Smooth muscle cell (in vitro differentiated cells): Measurements from ENCODE around the gene ATG13. TPM values are rescaled to one million over a fixed set of nuclear protein-coding genes. Genes with fewer than 3 reads are reported as not detected.
"Not testable (repeated sequence)": the region's sequence is repeated elsewhere in the genome, so short reads cannot be mapped to it uniquely, and the experiment has no call there.

Experiments
- DNase-seq: peaks from one replicate; lab custom pipeline; 2025; ENCODE audit not compliant: unreplicated experiment; lab: John Stamatoyannopoulos, UW
- H2AFZ ChIP-seq: fragments of 200-600 bp; sonication (generic); 2 replicates; pipeline ENCODE4 v1.6.0; 2016; ENCODE audit warnings: antibody characterized with exemption, low read depth, mild to moderate bottlenecking
- H3F3A ChIP-seq: fragments of 200-600 bp; sonication (generic); 2 replicates; pipeline ENCODE4 v1.6.0; 2017; ENCODE audit warnings: antibody characterized with exemption, low read depth
- H3K27ac ChIP-seq: fragments of 200-600 bp; sonication (generic); 2 replicates; pipeline ENCODE4 v1.5.1; 2016; ENCODE audit warnings: low read depth, mild to moderate bottlenecking
- H3K27me3 ChIP-seq: fragments of 200-600 bp; sonication (generic); 2 replicates; pipeline ENCODE4 v1.6.1; 2016; ENCODE audit warnings: low read depth, mild to moderate bottlenecking
- H3K36me3 ChIP-seq: fragments of 200-600 bp; sonication (generic); 2 replicates; pipeline ENCODE4 v1.5.1; 2016; ENCODE audit warnings: low read depth
- H3K4me1 ChIP-seq: fragments of 200-600 bp; sonication (generic); 2 replicates; pipeline ENCODE4 v1.5.1; 2016; ENCODE audit warnings: low read depth
- H3K4me2 ChIP-seq: fragments of 200-600 bp; sonication (generic); 2 replicates; pipeline ENCODE4 v1.6.0; 2016; ENCODE audit warnings: mild to moderate bottlenecking
- H3K4me3 ChIP-seq: fragments of 200-600 bp; sonication (generic); 2 replicates; pipeline ENCODE4 v1.5.1; 2016; ENCODE audit warnings: mild to moderate bottlenecking
- H3K79me2 ChIP-seq: fragments of 200-600 bp; sonication (generic); 2 replicates; pipeline ENCODE4 v1.6.0; 2016; ENCODE audit warnings: low read depth, mild to moderate bottlenecking
- H3K9ac ChIP-seq: fragments of 200-600 bp; sonication (generic); 2 replicates; pipeline ENCODE4 v1.6.0; 2016; ENCODE audit warnings: low read depth
- H3K9me3 ChIP-seq: fragments of 200-600 bp; sonication (generic); replicated peaks from 2 replicates; pipeline ENCODE4 v1.5.1; 2016; ENCODE audit warnings: low read depth
- H4K20me1 ChIP-seq: fragments of 200-600 bp; sonication (generic); 2 replicates; pipeline ENCODE4 v1.6.0; 2016; ENCODE audit warnings: low read depth
- WGBS: methylation state at CpG from one replicate; pipeline ENCODE4 v1.1.7; 2016; ENCODE audit warnings: low lambda C conversion rate; 5-methylcytosine and 5-hydroxymethylcytosine counted together
- polyA plus RNA-seq: library from polyadenylated mRNA; unstranded; fragments of >200 nt; fragmentation: Nextera tagmentation; extraction: Ambion mirVana; gene quantifications from 2 replicates; pipeline ENCODE4 v1.2.1, GENCODE V29; 2016
- total RNA-seq: library from RNA; depleted of rRNA; stranded (reverse); fragments of >200 nt; gene quantifications from 2 replicates; pipeline ENCODE4 v1.2.3, GENCODE V29; 2014
- TF ChIP-seq, protein P1 (sequence below): fragments of 200-600 bp; sonication (generic); IDR thresholded peaks from 2 replicates; pipeline ENCODE4 v1.5.1; 2017; ENCODE audit warnings: borderline replicate concordance, mild to moderate bottlenecking, antibody characterized with exemption; ENCODE audit not compliant: insufficient read depth, poor library complexity, severe bottlenecking

Gene ATG13
- total and polyA plus RNA-seq, 2 experiments from 2014 or later: 66.3 to 96.5 TPM

DNA sequence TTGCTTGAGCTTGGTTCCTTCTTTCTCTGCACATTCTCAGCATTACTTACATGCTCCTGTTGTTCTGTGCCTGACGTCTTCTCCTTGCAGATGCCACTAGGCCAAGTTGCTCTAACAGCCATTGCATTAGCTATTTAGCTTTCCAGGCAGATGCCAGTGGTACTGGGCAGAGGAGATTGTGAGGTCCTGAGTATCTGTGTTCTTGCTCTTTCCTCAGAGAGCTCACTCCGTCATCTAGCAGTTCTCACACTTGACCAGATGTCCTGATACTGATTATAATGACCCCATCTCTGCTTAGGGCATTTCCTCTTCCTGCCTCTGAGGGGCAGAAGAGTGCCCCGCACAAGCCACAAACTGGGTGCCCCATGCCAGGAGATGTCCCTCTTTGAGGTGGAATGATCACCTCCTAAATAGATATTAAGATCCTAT lies 52.4 kb downstream of the ATG13 start:
- Histone ChIP-seq H3K4me2 (no peak overlapping the region), H3F3A (peaks cover 17% of the 10 kb centered on the region), H3K27ac (no peak overlapping the region), H3K4me1 (peaks cover 8% of the 10 kb centered on the region), H3K9me3 (no peaks in the 10 kb centered on the region), H3K9ac (no peak overlapping the region), H3K27me3 (no peaks in the 10 kb centered on the region), H3K4me3 (no peak overlapping the region), H3K79me2 (no peaks in the 10 kb centered on the region), H4K20me1 (no peaks in the 10 kb centered on the region), H2AFZ (no peak overlapping the region), H3K36me3 (peaks cover 6% of the 10 kb centered on the region)
- WGBS: 75% methylated on average over 3 of the region's 3 CpGs
- TF ChIP-seq, protein P1, sequence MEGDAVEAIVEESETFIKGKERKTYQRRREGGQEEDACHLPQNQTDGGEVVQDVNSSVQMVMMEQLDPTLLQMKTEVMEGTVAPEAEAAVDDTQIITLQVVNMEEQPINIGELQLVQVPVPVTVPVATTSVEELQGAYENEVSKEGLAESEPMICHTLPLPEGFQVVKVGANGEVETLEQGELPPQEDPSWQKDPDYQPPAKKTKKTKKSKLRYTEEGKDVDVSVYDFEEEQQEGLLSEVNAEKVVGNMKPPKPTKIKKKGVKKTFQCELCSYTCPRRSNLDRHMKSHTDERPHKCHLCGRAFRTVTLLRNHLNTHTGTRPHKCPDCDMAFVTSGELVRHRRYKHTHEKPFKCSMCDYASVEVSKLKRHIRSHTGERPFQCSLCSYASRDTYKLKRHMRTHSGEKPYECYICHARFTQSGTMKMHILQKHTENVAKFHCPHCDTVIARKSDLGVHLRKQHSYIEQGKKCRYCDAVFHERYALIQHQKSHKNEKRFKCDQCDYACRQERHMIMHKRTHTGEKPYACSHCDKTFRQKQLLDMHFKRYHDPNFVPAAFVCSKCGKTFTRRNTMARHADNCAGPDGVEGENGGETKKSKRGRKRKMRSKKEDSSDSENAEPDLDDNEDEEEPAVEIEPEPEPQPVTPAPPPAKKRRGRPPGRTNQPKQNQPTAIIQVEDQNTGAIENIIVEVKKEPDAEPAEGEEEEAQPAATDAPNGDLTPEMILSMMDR: peak; percentile 5
- DNase-seq: no peak

- not testable (repeated sequence) for H3K9ac ChIP-seq, H3K79me2 ChIP-seq
- 88% methylated on average over 3 of the region's 3 CpGs for WGBS
These were observed 53.2 kb downstream of the ATG13 start for GRCh38 chr11:46670521-46670920.

DNA sequence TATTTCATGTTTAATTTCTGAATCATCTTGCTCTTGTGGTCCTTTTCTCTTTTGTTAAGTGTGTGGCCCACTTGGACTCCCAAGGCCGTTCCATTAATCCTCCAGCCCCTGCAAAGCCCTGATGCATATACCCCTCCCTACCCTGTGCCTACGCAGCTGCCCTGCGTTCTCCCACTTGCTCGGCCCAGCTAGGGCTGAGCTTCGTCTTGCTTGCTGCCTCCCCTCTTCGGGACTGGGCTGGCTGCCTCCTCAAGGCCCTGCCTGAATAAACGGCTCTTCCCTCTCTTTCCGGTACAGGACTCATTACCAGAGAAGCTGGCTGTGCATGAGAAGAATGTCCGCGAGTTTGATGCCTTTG lies 54.6 kb downstream of the ATG13 start:
- H3K27me3 ChIP-seq: no peaks in the 10 kb centered on the region
- TF ChIP-seq, protein P1: no peak
- H4K20me1 ChIP-seq: no peaks in the 10 kb centered on the region
- H3K9ac ChIP-seq: no peak overlapping the region
- no peaks in the 10 kb centered on the region for H3K79me2 ChIP-seq
- H3K27ac ChIP-seq: no peak overlapping the region
- no peak overlapping the region for H3K4me2 ChIP-seq
- peaks cover 29% of the 10 kb centered on the region for H3F3A ChIP-seq
- H3K9me3 ChIP-seq: no peaks in the 10 kb centered on the region
- H3K4me1 ChIP-seq: peaks cover 21% of the 10 kb centered on the region
- WGBS: 95% methylated on average over 10 of the region's 10 CpGs
- H2AFZ ChIP-seq: no peak overlapping the region
- H3K36me3 ChIP-seq: no peaks in the 10 kb centered on the region
- H3K4me3 ChIP-seq: no peak overlapping the region
- no peak for DNase-seq

More at GRCh38 chr11:46670521-46670920, 53.2 kb downstream of the ATG13 start:
- H3K4me2 ChIP-seq: peak overlapping the region; percentile 14
- not testable (repeated sequence) for H2AFZ ChIP-seq, H3K27me3 ChIP-seq, H3K9me3 ChIP-seq, H4K20me1 ChIP-seq, H3K4me3 ChIP-seq, DNase-seq, H3K36me3 ChIP-seq
- peak overlapping the region; percentile 40 for H3K27ac ChIP-seq
- peaks cover 24% of the 10 kb centered on the region for H3F3A ChIP-seq
- H3K4me1 ChIP-seq: peaks cover 16% of the 10 kb centered on the region

DNA sequence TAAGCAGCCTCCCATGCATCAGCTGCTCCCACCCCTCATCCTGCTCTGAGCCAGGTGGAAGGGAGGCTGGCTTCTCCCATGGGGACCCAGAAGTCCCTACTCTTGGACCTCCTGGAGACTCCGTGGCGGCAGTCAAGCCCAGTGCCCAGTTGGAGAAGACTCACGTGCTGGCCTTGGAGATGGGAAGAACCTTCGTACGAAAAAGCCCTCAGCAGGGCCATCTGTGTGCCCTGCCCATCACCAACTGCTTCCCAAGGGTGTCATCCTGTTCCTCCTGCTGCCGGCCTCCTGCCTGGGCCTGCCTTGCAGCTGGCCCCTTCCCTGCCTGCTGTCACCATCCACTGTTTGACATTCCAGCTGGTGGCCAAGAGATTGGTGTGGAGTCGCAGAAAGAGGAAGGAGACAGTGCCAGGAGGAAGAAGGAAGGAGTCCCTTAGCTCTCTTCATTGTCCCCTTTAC lies 55.1 kb downstream of the ATG13 start:
- no peaks in the 10 kb centered on the region for H3K79me2 ChIP-seq
- 82% methylated on average over 7 of the region's 7 CpGs for WGBS
- no peak for DNase-seq
- no peaks in the 10 kb centered on the region for H3K27me3 ChIP-seq
- TF ChIP-seq, protein P1: no peak
- H3K4me2 ChIP-seq: no peak overlapping the region
- no peak overlapping the region for H3K4me3 ChIP-seq
- no peak overlapping the region for H3K9ac ChIP-seq
- H3K4me1 ChIP-seq: peaks cover 21% of the 10 kb centered on the region
- H3F3A ChIP-seq: peaks cover 29% of the 10 kb centered on the region
- H4K20me1 ChIP-seq: no peaks in the 10 kb centered on the region
- no peaks in the 10 kb centered on the region for H3K36me3 ChIP-seq
- no peaks in the 10 kb centered on the region for H3K9me3 ChIP-seq
- no peak overlapping the region for H3K27ac ChIP-seq
- no peak overlapping the region for H2AFZ ChIP-seq
